HTR-8/SVneo (cell line): Measurements from ENCODE around the gene POLA1.
A peak's percentile ranks its signal among the peaks of the same experiment; 100 is the strongest.

Source experiments
- DNase-seq: peaks from one replicate; pipeline ENCODE4 v3.0.0; 2011; ENCODE audit warnings: low spot score, mixed read lengths; ENCODE audit not compliant: insufficient read length
- FAIRE-seq: peaks from 2 replicates; lab custom pipeline; 2011; peaks lifted over from hg19 to GRCh38; lab: Jason Lieb, UNC

POLA1 gene

GRCh38 chrX:25016938-25017598 lies 323.4 kb downstream of the POLA1 start:
- FAIRE-seq (no peak), DNase-seq (no peak)

DNA sequence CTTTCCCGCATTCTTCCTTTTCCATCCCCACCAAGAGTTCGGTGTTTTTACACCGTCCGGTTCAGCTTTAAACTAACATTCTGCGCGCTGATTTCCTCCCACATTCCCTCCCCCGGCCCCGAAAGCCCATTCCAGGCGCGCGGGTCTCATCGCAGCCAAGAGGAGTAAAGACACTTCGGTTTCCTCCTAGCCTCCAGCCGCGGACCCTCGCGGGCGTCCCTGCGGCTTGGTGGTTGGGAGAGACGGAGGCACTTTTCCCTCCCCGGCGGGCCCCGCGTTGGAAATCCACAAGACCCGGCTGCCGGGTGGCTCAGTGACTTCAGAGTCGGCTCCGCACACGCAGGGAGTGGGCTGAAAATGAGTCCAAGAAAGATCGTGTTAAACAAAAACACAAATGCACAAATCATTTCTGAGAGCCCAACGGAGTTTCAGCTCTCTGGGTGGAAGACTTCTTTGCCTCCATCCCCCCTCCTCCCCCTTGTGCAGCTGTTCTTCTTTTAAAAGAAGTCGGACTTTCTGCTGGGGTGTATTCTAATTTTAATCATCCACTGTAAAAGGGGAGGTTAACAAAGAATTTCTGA lies 324.0 kb downstream of the POLA1 start:
- no peak for FAIRE-seq

DNA sequence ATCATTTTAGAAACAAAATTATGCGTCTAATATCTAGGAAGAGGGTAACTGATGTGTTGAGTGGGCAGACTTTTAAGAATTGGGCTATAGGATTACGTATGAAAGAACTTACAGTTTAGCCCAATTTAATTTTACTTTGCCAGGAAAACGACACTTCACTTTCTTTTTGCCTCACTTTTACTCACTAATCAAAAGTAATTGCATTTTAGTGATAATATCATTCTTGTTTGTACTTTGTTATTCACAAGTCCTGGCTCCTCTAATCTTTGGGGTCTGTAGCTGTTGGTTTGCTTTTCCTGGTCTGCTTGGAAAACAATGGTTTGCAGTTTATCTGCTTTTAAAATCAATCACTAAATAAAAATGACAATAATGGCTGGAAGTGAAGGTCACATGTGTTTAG lies 325.0 kb downstream of the POLA1 start:
- no peak for DNase-seq
- FAIRE-seq: no peak

More for the DNA sequence above, 324.0 kb downstream of the POLA1 start:
- no peak for DNase-seq

- FAIRE-seq (no peak), DNase-seq (no peak)
These were observed 326.1 kb downstream of the POLA1 start for GRCh38 chrX:25019707-25020390.

GRCh38 chrX:25020391-25020904 lies 326.7 kb downstream of the POLA1 start:
- FAIRE-seq (no peak), DNase-seq (no peak)

DNA sequence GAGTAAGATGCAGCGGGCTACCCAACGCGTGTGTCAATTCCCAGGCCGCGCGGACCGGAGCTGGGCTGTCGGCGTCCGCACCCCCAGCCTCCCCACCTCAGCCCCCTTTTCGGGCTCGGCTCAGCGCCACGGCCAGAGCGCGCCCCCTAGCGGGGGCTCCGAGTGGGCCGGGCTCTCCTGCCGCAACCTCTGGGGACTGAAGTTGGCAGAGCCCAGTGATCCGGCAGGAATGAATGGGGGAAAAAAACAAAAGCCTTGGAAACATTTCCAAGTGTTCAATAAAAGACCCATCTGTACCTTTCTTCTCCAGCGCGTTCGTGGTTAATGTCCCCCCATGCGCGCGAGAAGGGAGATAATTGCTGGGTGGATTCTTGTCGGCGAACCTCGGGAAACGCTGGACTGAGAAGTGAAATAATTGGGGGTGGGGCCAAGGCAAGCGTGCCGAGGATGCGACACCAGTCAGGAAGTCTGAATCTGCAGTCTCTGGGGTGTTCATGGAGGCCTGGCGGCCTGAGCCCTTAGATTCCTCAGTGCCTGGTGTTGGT lies 327.3 kb downstream of the POLA1 start:
- DNase-seq (peak; percentile 44), FAIRE-seq (no peak)

DNA sequence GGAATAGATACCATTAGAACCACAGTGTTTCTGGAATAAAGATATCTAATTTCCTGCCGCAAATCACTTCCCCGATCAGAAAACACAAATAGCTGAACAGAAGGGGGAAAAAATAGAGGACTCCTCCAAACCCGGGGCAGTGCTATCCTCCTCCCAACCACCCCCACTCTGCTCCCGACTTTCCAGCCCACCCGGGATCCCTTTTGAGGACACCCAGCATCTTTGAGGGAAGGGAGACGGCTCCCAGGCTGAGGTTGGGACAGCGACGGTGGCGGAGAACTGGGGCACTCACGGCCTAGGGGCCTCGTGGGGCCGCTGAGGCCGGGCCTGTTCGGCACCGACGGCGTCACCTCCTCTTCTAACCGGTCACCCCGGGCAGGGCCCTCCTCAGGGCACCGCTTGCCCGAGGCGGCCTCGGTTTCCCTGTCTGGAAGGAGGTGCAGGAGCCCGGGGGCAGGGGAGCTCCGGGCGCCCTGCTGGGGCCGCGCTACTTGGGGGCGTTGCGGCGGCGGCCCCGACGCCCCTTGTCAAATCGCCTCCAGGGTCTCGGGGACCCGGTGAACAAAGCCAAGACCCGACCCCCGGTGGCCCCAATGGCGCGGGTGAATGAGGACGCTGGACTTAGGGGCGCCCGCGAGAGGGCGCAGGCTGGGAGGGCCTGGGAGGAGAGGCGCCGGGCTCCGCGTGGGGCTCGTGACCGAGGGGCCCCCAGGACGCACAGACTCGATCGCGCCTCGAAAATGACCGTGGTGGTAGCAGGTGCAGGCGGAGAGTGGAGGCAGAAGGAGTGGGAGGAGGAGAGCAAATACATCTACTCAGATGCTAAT lies 329.0 kb downstream of the POLA1 start:
- no peak for DNase-seq
- FAIRE-seq: no peak

DNA sequence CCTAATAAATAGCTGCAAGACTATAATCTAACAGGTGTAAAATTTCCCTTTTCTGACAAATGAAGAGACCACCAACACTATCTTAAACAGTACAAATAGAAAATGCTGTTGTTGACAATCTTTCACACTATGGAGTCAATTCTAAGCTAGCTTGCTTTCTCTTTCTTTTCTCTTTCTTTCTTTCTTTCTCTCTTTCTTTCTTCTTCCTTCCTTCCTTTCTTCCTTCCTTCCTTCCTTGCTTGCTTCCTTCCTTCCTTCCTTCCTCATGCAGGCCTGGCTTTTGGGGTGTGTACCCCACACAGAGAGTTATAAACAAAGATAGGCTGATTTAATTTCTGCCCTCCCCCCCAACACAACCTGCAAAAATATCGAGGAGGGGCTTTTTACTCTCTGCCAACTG lies 330.2 kb downstream of the POLA1 start:
- no peak for DNase-seq
- no peak for FAIRE-seq

- no peak for FAIRE-seq
- DNase-seq: no peak
These were observed 331.9 kb downstream of the POLA1 start for GRCh38 chrX:25025615-25026014.

DNA sequence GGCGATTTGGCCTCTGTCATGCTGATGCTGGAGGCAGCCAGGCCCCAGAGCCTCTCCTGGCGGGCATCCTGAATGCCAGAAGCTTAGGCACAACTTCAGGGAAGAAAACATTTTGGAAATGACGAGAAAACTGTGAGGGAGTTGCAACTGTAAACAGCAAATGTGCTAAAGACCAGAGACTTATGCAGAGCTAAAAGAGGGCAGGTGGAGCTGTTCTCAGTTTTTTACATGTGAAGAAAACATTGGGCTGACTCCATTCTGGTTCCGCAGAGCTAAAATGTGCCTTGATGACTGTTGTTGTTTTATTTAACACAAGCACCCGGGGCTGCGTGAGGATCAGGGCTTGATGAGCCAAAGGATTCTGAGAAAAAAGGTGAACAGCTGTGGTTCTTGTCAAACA lies 332.9 kb downstream of the POLA1 start:
- FAIRE-seq: no peak
- DNase-seq: no peak

- FAIRE-seq (no peak), DNase-seq (no peak)
These were observed 335.0 kb downstream of the POLA1 start for GRCh38 chrX:25028726-25029125.

DNA sequence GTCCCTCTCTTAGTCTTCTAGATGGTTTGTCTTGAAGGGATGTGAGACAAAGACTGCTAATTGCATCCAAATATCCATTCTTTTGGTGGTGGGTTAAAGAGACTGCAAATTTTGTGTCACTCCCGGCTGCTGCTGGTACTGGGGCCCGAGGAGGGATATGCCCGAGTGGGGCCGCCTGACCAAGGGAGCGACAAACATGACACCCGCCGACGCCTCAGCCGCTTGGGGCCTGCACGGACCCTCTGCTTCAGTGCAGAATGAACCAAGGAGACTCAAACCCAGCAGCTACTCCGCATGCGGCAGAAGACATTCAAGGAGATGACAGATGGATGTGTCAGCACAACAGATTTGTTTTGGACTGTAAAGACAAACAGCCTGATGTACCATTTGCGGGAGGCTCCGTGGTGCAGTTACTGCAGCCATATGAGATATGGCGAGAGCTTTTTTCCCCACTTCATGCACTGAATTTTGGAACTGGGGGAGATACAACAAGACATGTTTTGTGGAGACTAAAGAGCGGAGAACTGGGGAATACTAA lies 335.6 kb downstream of the POLA1 start:
- FAIRE-seq: peak; percentile 69
- no peak for DNase-seq

DNA sequence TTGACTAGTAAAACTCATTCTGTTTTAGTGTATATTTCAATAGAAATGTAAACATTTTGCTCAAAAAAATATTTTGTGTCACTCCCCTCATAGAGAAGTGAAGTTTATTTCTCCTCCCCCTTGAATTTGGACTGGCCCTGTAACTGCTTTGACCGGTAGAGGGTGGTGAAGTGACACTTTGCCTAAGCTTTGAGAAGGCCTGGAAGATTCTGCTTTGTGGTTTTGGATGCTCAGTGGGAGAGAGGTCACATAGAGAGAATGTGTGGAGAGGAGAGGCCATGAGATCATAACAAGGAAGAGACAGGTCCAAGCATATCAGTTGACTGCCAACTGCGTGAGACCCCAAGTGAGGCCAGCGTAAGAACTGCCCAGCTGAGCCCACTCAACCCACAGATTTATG lies 341.2 kb downstream of the POLA1 start:
- no peak for DNase-seq
- FAIRE-seq: no peak

GRCh38 chrX:25039036-25039435 lies 345.3 kb downstream of the POLA1 start:
- DNase-seq (no peak), FAIRE-seq (no peak)

DNA sequence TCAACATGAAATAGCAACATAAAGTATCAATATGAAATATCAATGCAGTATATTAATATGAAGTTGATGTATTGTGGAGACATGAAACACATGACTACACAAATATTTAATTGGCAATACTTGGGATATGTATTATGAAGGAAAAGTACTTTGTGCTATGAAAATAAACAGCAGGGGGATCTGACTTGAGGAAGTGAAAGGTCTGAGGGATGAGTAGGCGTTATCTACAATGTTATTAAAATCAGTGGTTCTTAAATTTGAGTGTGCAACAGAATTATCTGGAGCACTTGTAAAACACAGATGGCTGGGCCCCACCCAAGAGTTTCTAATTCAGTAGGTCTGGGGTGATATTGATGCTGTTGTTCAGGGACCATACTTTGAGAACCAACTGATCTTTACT lies 349.5 kb downstream of the POLA1 start:
- no peak for FAIRE-seq
- no peak for DNase-seq
